HFFc6 (cell line): ENCODE data around the gene EIF4E1B. TPM values are rescaled to one million over a fixed set of nuclear protein-coding genes. Genes with fewer than 3 reads are reported as not detected.
"Not testable (repeated sequence)": the region's sequence is repeated elsewhere in the genome, so short reads cannot be mapped to it uniquely, and the experiment has no call there.

Experiments
- DNase-seq: peaks from one replicate; pipeline ENCODE4 v3.0.0-alpha.2; 2018
- H3K27ac Mint-ChIP-seq: 2 replicates; pipeline ENCODE4 v1.8.0; 2020; ENCODE audit warnings: mild to moderate bottlenecking, mixed read lengths
- H3K27me3 Mint-ChIP-seq: 2 replicates; pipeline ENCODE4 v1.8.0; 2021; ENCODE audit warnings: mild to moderate bottlenecking, moderate library complexity, mixed read lengths; ENCODE audit not compliant: insufficient read depth
- H3K36me3 Mint-ChIP-seq: 2 replicates; pipeline ENCODE4 v1.8.0; 2021; ENCODE audit warnings: low read depth, mixed read lengths
- H3K4me1 Mint-ChIP-seq: 2 replicates; pipeline ENCODE4 v1.8.0; 2020; ENCODE audit warnings: low read depth, mixed read lengths
- H3K4me3 Mint-ChIP-seq: 2 replicates; pipeline ENCODE4 v1.8.0; 2020; ENCODE audit warnings: mild to moderate bottlenecking, moderate library complexity, mixed read lengths
- H3K9me3 Mint-ChIP-seq: 2 replicates; pipeline ENCODE4 v1.8.0; 2020; ENCODE audit warnings: mild to moderate bottlenecking, mixed read lengths
- CTCF ChIP-seq: fragments of 200-600 bp; sonication (generic); IDR thresholded peaks from 2 replicates; pipeline ENCODE4 v1.5.0; 2021; ENCODE audit warnings: antibody characterized with exemption, mild to moderate bottlenecking
- total RNA-seq, 6 experiments: library from RNA; stranded (reverse); fragmentation: NEBNext Ultra II Directional; extraction: Animal tissue kit (Norgen Biotek cat#: 25700); gene quantifications; 2 replicates in 1 of 6; 3 replicates in 5 of 6; pipeline ENCODE4 v1.2.3, GENCODE V29; 2021

The EIF4E1B gene
- total RNA-seq, 6 experiments from 2014 or later: not detected

GRCh38 chr5:176595386-176595943 is 35.0 kb upstream of the EIF4E1B start:
- Mint-ChIP-seq H3K27ac (no peak overlapping the region), H3K27me3 (no peaks in the 10 kb centered on the region; the same call in 1 of the 2 replicates), H3K9me3 (no peaks in the 10 kb centered on the region), H3K4me3 (no peak overlapping the region), H3K4me1 (no peaks in the 10 kb centered on the region), H3K36me3 (no peaks in the 10 kb centered on the region; the same call in 1 of the 2 replicates)
- no peak for TF ChIP-seq CTCF
- DNase-seq: no peak

GRCh38 chr5:176596069-176596644 is 34.3 kb upstream of the EIF4E1B start:
- no peaks in the 10 kb centered on the region for H3K4me1 Mint-ChIP-seq
- H3K27me3 Mint-ChIP-seq: no peaks in the 10 kb centered on the region; the same call in 1 of the 2 replicates
- H3K36me3 Mint-ChIP-seq: no peaks in the 10 kb centered on the region; the same call in 1 of the 2 replicates
- no peak overlapping the region for H3K27ac Mint-ChIP-seq
- TF ChIP-seq CTCF: no peak
- no peak overlapping the region for H3K4me3 Mint-ChIP-seq
- H3K9me3 Mint-ChIP-seq: no peaks in the 10 kb centered on the region
- no peak for DNase-seq

GRCh38 chr5:176596689-176597416 is 33.6 kb upstream of the EIF4E1B start:
- H3K4me3 Mint-ChIP-seq: no peak overlapping the region
- H3K4me1 Mint-ChIP-seq: no peaks in the 10 kb centered on the region
- no peaks in the 10 kb centered on the region; the same call in 1 of the 2 replicates for H3K36me3 Mint-ChIP-seq
- no peak for DNase-seq
- H3K9me3 Mint-ChIP-seq: no peaks in the 10 kb centered on the region
- no peak for TF ChIP-seq CTCF
- peaks cover 2% of the 10 kb centered on the region; the same call in 1 of the 2 replicates for H3K27me3 Mint-ChIP-seq
- no peak overlapping the region for H3K27ac Mint-ChIP-seq

GRCh38 chr5:176597417-176598389 is 32.8 kb upstream of the EIF4E1B start:
- Mint-ChIP-seq H3K4me1 (no peaks in the 10 kb centered on the region), H3K27me3 (peaks cover 2% of the 10 kb centered on the region; the same call in 1 of the 2 replicates)

GRCh38 chr5:176599749-176600430 is 30.6 kb upstream of the EIF4E1B start:
- not testable (repeated sequence) for H3K4me3 Mint-ChIP-seq, H3K9me3 Mint-ChIP-seq, H3K27ac Mint-ChIP-seq, H3K36me3 Mint-ChIP-seq, H3K27me3 Mint-ChIP-seq, DNase-seq, H3K4me1 Mint-ChIP-seq

More at GRCh38 chr5:176597417-176598389, 32.8 kb upstream of the EIF4E1B start:
- Mint-ChIP-seq H3K9me3 (no peaks in the 10 kb centered on the region), H3K4me3 (no peak overlapping the region), H3K27ac (no peak overlapping the region), H3K36me3 (no peaks in the 10 kb centered on the region; the same call in 1 of the 2 replicates)
- no peak for TF ChIP-seq CTCF
- DNase-seq: no peak
